Astrocyte of the cerebellum (primary cell): ENCODE results near the gene BSDC1.

Experiments used
- DNase-seq: peaks from one replicate; pipeline ENCODE4 v3.0.0-alpha.2; 2011; ENCODE audit warnings: low read depth
- H3K4me3 ChIP-seq: 2 replicates; pipeline ENCODE4 v1.5.1; 2011; ENCODE audit warnings: mild to moderate bottlenecking, low read depth, low read length, moderate library complexity
- in situ Hi-C: cut with HindIII; loops from 2 replicates; pipeline ENCODE4 v1.10.0; 2017; ENCODE audit warnings: low sequenced_read_pairs
- TF ChIP-seq, protein P1 (sequence below): IDR thresholded peaks from 2 replicates; pipeline ENCODE4 v1.5.1; 2012; ENCODE audit warnings: low read length, low read depth, moderate library complexity, mild to moderate bottlenecking; ENCODE audit errors: missing control alignments

Gene BSDC1

DNA sequence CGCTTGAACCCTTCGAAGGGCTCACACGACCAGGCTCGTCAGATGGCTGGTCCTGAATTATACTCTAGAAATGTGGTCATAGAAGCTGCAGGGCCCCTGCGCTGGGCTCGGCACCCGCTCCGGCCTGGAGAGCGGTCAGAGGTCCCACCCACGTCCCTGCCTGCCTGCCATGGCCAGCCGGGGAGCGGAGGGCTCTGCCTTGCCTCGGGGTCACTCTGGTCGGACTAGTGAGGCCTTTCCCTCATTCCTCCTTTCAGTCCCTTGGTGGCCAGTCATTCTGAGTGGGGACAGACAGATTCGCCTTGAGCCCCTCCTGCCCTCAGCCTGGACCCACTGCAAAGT, 57.7 kb downstream of the BSDC1 start:
- no peak for DNase-seq
- peak overlapping the region; percentile 74 for H3K4me3 ChIP-seq
- TF ChIP-seq, protein P1, sequence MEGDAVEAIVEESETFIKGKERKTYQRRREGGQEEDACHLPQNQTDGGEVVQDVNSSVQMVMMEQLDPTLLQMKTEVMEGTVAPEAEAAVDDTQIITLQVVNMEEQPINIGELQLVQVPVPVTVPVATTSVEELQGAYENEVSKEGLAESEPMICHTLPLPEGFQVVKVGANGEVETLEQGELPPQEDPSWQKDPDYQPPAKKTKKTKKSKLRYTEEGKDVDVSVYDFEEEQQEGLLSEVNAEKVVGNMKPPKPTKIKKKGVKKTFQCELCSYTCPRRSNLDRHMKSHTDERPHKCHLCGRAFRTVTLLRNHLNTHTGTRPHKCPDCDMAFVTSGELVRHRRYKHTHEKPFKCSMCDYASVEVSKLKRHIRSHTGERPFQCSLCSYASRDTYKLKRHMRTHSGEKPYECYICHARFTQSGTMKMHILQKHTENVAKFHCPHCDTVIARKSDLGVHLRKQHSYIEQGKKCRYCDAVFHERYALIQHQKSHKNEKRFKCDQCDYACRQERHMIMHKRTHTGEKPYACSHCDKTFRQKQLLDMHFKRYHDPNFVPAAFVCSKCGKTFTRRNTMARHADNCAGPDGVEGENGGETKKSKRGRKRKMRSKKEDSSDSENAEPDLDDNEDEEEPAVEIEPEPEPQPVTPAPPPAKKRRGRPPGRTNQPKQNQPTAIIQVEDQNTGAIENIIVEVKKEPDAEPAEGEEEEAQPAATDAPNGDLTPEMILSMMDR = no peak
- in situ Hi-C loops = no loop called here

DNA sequence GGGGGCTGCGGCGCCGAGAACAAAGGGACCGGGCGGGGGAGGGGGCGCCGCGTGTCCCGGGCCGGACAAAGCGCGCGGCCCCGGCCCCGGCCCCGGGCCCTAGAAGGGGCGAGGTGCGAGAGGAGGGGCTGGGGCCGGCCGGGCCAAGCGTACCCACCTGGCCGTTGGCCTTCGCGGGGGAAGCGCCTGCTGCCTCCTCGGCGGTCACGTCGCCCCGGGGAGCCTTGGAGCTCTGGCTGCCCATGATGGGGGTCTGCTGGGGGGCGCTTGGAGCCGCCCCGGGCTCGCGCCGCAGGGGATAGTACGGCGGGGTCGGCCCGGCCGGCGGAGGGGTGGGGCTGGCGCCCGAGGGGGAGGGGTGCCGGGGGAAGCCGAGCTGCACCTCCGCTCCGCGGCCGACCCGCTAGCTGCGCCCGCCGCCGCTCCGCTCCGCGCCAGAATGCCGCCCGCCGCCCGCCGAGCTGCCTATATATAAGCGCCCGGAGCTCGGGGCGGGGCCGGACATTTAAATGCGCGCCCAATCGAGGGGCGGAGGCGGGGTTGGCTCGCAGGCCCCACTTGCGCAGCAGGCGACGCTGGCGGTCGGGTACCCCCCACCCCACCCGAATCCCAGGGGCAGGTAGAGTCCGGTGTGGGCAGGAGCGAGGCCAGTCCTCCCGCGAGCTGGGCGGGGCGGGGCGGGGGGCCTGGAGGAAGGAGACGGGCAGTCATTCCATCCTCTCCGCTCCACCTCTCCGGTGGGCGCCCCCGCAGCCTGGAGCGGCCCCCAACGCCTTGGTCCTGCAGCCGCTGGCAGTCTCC, 58.3 kb downstream of the BSDC1 start, which contains the start of gene MARCKSL1:
MARCKSL1 (minus strand) TSS at position 444 of the 801 bp plus-strand sequence; CDS start at position 244, 200 bp downstream.
- H3K4me3 ChIP-seq = peak within 1 kb of the TSS; percentile 74
- in situ Hi-C loops = no loop called here
- no peak for DNase-seq
- TF ChIP-seq, protein P1 = no peak

DNA sequence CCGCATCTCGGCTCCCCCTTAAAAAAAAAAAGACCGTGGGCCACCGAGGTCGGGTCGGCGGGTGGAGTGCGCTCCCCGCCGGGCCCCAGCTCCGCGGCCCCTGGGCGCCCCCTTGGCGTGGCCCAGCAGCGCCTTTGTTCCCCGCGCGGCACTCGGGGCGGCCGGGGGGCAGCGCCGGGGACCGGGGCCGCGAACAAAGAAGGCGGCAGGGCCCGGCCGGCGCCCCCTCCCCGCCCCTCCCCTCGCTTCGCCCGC, 58.8 kb downstream of the BSDC1 start:
- in situ Hi-C loops = no loop called here
- no peak for DNase-seq
- TF ChIP-seq, protein P1 = no peak
- H3K4me3 ChIP-seq = peak overlapping the region; percentile 74

DNA sequence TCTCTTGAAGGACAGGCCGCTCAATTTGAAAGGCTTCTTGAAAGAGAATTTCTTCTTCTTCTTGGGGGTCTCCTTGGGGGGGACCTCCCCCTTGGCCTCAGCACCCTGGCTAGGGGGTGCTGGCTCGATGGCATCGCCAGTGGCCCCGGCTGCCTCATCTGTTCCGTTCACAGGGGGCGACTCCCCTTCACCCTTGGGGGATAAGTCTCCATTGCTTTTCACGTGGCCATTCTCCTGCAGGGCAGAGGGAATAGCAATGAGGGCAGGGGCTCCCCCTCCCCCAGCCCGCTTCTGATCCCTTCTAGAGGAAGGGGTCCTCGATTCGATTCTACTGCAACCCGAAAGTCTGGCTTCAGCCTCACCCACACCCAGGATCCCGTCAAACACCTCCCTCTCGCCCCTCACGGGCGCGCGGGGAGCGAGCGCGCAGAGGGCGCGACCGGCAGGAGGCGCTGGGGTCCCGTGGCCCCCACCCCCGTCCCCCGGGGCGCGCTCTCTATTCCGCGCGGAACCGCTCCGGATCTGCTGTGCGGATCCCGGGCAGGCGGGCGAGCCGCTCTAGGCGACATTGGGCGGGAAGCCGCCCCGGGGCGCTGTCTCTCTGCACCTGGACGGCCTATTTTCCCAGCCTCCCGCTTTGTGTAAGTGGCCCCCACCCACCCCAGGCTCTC, 59.2 kb downstream of the BSDC1 start:
- peak overlapping the region; percentile 74 for H3K4me3 ChIP-seq
- DNase-seq = no peak
- in situ Hi-C loops = no loop called here
- TF ChIP-seq, protein P1 = peak; percentile 82

DNA sequence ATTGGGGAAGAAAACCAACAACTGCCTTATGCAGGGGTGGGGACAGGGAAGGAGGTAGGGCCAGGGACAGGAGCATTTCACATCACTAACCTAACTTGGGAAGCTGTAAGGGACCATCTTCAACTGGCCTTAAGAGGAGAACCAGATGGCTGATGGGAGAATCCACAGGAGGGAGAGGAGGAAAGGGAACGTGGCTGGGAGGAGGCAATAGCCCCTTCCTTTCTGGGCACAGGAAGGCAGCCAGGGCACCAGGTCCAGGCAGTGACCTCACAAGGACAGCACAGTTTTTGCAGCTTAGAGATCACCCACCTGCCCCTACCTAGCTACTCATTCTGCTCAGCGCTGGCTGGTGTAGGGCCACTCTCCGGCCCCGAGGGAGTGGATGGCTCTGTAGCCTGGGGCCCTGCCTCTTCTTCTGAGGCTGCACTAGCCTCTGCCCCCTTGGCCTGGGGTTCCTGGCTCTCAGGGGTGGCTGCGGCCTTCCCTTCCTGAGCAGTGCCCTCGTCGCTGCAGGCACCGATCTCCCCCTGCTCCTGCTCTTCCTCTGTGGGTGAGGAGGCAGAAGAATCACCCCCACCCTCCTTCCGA, 59.9 kb downstream of the BSDC1 start:
- in situ Hi-C loops = no loop called here
- no peak for DNase-seq
- TF ChIP-seq, protein P1 = no peak
- peak overlapping the region; percentile 74 for H3K4me3 ChIP-seq

DNA sequence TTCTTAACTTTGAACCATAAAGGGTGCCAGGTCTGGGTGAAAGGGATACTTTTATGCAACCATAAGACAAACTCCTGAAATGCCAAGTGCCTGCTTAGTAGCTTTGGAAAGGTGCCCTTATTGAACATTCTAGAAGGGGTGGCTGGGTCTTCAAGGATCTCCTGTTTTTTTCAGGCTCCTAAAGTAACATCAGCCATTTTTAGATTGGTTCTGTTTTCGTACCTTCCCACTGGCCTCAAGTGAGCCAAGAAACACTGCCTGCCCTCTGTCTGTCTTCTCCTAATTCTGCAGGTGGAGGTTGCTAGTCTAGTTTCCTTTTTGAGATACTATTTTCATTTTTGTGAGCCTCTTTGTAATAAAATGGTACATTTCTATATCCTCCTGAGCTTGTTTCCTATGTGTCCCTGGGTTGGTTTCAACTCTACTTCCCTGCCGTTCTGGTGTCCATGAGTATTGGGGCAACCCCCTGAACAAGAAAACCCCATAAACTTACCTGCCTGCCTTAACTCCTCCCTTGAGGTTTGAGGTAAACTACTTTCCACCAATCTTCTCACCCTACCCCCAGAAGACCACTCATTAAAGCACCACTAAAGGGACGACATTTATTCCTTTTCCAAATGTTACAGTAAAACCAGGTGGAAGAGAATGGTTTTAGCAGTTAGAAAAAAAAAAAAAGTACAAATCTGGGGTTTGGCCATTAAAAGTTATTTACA, 60.8 kb downstream of the BSDC1 start:
- TF ChIP-seq, protein P1 = no peak
- no peak for DNase-seq
- no peak overlapping the region for H3K4me3 ChIP-seq
- in situ Hi-C loops = no loop called here
